GM12891 (cell line): ENCODE results near the gene PISD.

Experiments used
- PAX5 ChIP-seq: IDR thresholded peaks from 2 replicates; pipeline ENCODE4 v1.6.1; 2011; ENCODE audit warnings: low read length, moderate library complexity, mild to moderate bottlenecking; ENCODE audit not compliant: insufficient read depth, severe bottlenecking
- POLR2A ChIP-seq: IDR thresholded peaks from 2 replicates; pipeline ENCODE4 v1.6.1; 2011; ENCODE audit warnings: low read depth, low read length, control low read depth
- POLR2AphosphoS5 ChIP-seq: IDR thresholded peaks from 2 replicates; pipeline ENCODE4 v1.6.1; 2011; ENCODE audit warnings: low read depth, low read length, control low read depth
- POU2F2 ChIP-seq: IDR thresholded peaks from 2 replicates; pipeline ENCODE4 v1.6.1; 2011; ENCODE audit warnings: low read depth, mild to moderate bottlenecking, control low read depth, low read length, moderate library complexity
- SPI1 ChIP-seq: IDR thresholded peaks from 2 replicates; pipeline ENCODE4 v1.6.1; 2011; ENCODE audit warnings: low read depth, low read length, control low read depth
- TAF1 ChIP-seq: IDR thresholded peaks from 2 replicates; pipeline ENCODE4 v1.6.1; 2011; ENCODE audit warnings: low read depth, low read length, control low read depth

DNA sequence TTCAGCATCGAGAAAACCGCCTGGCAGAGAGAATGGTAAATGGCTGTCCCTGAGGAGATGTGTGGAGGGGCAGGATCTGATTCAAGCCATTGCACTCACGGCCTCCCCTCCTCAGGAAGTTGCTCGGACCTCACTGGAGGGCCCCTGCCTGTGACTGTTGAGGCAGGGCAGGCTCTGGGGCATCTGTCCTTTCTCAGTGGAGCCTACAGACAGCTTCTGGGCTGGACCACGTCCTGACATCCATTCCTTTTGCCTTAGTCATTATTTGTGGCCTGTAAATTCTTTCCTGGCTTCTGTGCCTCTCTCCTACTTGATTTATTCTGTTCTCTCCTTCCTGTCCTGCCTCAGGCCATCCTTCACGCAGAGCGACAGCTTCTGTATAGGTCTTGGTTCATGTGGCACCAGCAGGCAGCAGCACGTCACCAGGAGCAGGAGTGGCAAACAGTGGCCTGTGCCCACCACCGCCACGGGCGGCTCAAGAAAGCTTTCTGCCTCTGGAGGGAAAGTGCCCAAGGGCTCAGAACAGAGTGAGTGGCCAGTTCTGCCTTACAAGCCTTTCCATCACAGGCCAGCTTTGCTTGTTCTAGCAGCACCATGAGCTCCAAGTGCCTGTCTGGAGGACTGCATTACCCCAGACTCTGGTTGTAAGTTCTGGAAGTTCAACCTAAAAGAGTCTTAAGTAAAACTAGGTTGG is 59.6 kb downstream of the PISD start:
- TF ChIP-seq POLR2AphosphoS5 (no peak), POLR2A (no peak), TAF1 (no peak), PAX5 (no peak), SPI1 (no peak), POU2F2 (no peak)
